GM12878 (cell line): ENCODE measurements around the gene SNX8. TPM values are rescaled to one million over a fixed set of nuclear protein-coding genes. Genes with fewer than 3 reads are reported as not detected.

Source experiments
- ATAC-seq: fragments of 200-7000 bp; cut with Tn5 transposase; 3 replicates; pipeline ENCODE4 v1.9.1; 2020; ENCODE audit warnings: mild to moderate bottlenecking, moderate library complexity
- BruUV-seq: library from RNA; stranded (reverse); fragments of 400-500 nt; replicated peaks from 2 replicates; lab custom pipeline; 2021; lab: Mats Ljungman, UMichigan
- CTCF ChIA-PET: fragments of 300-600 bp; sonication (Branson Sonifier 250); formaldehyde crosslinking; extraction: SDS; loops from one replicate; lab custom pipeline; 2021; ENCODE audit warnings: inconsistent platforms; lab: Yijun Ruan, JAX
- POLR2A ChIA-PET: fragments of 350-600 bp; formaldehyde crosslinking; extraction: SDS; loops from one replicate; lab custom pipeline; 2021; ENCODE audit warnings: inconsistent platforms; lab: Charles Lee
- RAD21 ChIA-PET: fragments of 300-600 bp; sonication (Branson Sonifier 250); formaldehyde crosslinking; loops from one replicate; lab custom pipeline; 2023; ENCODE audit warnings: antibody characterized with exemption; ENCODE audit not compliant: unreplicated experiment; lab: Charles Lee
- SMC1A ChIA-PET: fragments of 300-600 bp; sonication (Branson Sonifier 250); formaldehyde crosslinking; loops from one replicate; lab custom pipeline; 2023; ENCODE audit not compliant: unreplicated experiment, uncharacterized antibody; lab: Charles Lee
- DNase-seq: peaks from one replicate; pipeline ENCODE4 v3.0.0-alpha.2; 2011; ENCODE audit warnings: low read depth, low spot score
- FAIRE-seq: peaks from 3 replicates; lab custom pipeline; 2011; peaks lifted over from hg19 to GRCh38; lab: Jason Lieb, UNC
- H2AFZ ChIP-seq: 2 replicates; pipeline ENCODE4 v1.6.0; 2011; ENCODE audit warnings: low read depth, low read length, control low read depth; ENCODE audit not compliant: control insufficient read depth
- H3K27ac ChIP-seq: 2 replicates; pipeline ENCODE4 v1.5.1; 2011; ENCODE audit warnings: control low read depth; ENCODE audit not compliant: control insufficient read depth, insufficient read depth
- H3K27me3 ChIP-seq, 2 experiments: replicated peaks in 1 of 2; 2 replicates each; pipeline versions ENCODE4 v1.6.0 to v1.6.1; 2011; ENCODE audit warnings: low read length in 1 of 2; ENCODE audit not compliant: control insufficient read depth in 2 of 2, insufficient read depth in 2 of 2
- H3K36me3 ChIP-seq, 2 experiments: 2 replicates each; pipeline ENCODE4 v1.5.1; 2011; ENCODE audit warnings: low read length in 1 of 2; ENCODE audit not compliant: control insufficient read depth in 2 of 2, insufficient read depth in 2 of 2
- H3K4me1 ChIP-seq: 2 replicates; pipeline ENCODE4 v1.6.1; 2011; ENCODE audit warnings: mild to moderate bottlenecking, low read length, moderate library complexity, mixed read lengths; ENCODE audit not compliant: control insufficient read depth, insufficient read depth
- H3K4me2 ChIP-seq: 2 replicates; pipeline ENCODE4 v1.6.0; 2011; ENCODE audit warnings: control low read depth; ENCODE audit not compliant: control insufficient read depth, insufficient read depth
- H3K4me3 ChIP-seq: fragments of 200-600 bp; sonication (generic); 2 replicates; pipeline ENCODE4 v1.5.1; 2016
- H3K79me2 ChIP-seq: 2 replicates; pipeline ENCODE4 v1.6.0; 2011; ENCODE audit warnings: low read length; ENCODE audit not compliant: control insufficient read depth, insufficient read depth
- H3K9ac ChIP-seq: 2 replicates; pipeline ENCODE4 v1.8.0; 2011; ENCODE audit warnings: low read length, control low read depth, mixed read lengths; ENCODE audit not compliant: control insufficient read depth, insufficient read depth
- H3K9me3 ChIP-seq: replicated peaks from 3 replicates; pipeline ENCODE4 v1.5.1; 2011; ENCODE audit warnings: mild to moderate bottlenecking, low read length; ENCODE audit not compliant: control insufficient read depth, insufficient read depth
- H4K20me1 ChIP-seq: 2 replicates; pipeline ENCODE4 v1.6.0; 2011; ENCODE audit not compliant: control insufficient read depth, insufficient read depth
- BHLHE40 ChIP-seq, 2 experiments: fragments of 450-650 bp in 1 of 2; IDR thresholded peaks; 2 replicates each; pipeline ENCODE4 v1.6.1; 2011 to 2017; ENCODE audit warnings: low read depth in 2 of 2, borderline replicate concordance in 1 of 2, improper control_type of control experiment in 1 of 2, low read length in 1 of 2, mild to moderate bottlenecking in 1 of 2
- CBFB ChIP-seq: IDR thresholded peaks from 2 replicates; pipeline ENCODE4 v1.6.1; 2016; ENCODE audit warnings: antibody characterized with exemption, low read depth
- HDAC2 ChIP-seq: fragments of 200-600 bp; sonication (generic); IDR thresholded peaks from 2 replicates; pipeline ENCODE4 v1.6.1; 2017
- PKNOX1 ChIP-seq: fragments of 450-650 bp; IDR thresholded peaks from 2 replicates; pipeline ENCODE4 v1.6.1; 2016; ENCODE audit warnings: mild to moderate bottlenecking
- RAD21 ChIP-seq: IDR thresholded peaks from 2 replicates; pipeline ENCODE4 v1.6.1; 2011; ENCODE audit warnings: mild to moderate bottlenecking, low read depth, low read length, moderate library complexity; ENCODE audit not compliant: insufficient read depth
- RUNX3 ChIP-seq: IDR thresholded peaks from 2 replicates; pipeline ENCODE4 v1.6.1; 2012; ENCODE audit warnings: low read length, inconsistent platforms
- YY1 ChIP-seq: IDR thresholded peaks from 2 replicates; pipeline ENCODE4 v1.6.1; 2011; ENCODE audit warnings: low read depth, mild to moderate bottlenecking, low read length
- WGBS: methylation state at CpG from one replicate; pipeline ENCODE4 v1.1.6; 2016; ENCODE audit warnings: low lambda C conversion rate; ENCODE audit not compliant: insufficient replicate concordance, insufficient coverage; ENCODE audit errors: missing lambda C conversion rate; 5-methylcytosine and 5-hydroxymethylcytosine counted together
- in situ Hi-C: fragments of 300-500 bp; cut with MboI; formaldehyde crosslinking; loops from 9 replicates; pipeline ENCODE4 v1.14.3; 2018; ENCODE audit warnings: mixed read lengths
- intact Hi-C: fragments of 100-400 bp; cut with micrococcal nuclease; formaldehyde crosslinking; loops from one replicate; pipeline ENCODE4 v1.14.2; 2022; ENCODE audit not compliant: unreplicated experiment
- polyA plus RNA-seq, 11 experiments: library from polyadenylated mRNA; depleted of rRNA in 4 of 11; unstranded in 6 of 11; stranded (reverse) in 5 of 11; fragments of >200 nt; fragmentation: Nextera tagmentation in 4 of 11; fragmentation: Illumina TruSeq in 1 of 11; extraction: Ambion mirVana in 4 of 11; extraction: Trizol in 1 of 11; gene quantifications; 1 replicate in 1 of 11; 2 replicates in 10 of 11; pipeline versions ENCODE4 v1.2.1 to v1.2.3, GENCODE V29; 2011 to 2016; ENCODE audit warnings: inconsistent platforms in 2 of 11, missing spikeins in 2 of 11, low read depth in 1 of 11
- total RNA-seq, 4 experiments: library from RNA; depleted of rRNA in 3 of 4; stranded (reverse); fragments of >200 nt in 3 of 4; fragmentation: Illumina TruSeq in 1 of 4; extraction: Trizol in 1 of 4; gene quantifications; 2 replicates each; pipeline versions ENCODE4 v1.2.1 to v1.2.3, GENCODE V29; 2013 to 2021
- TF ChIP-seq, protein P1 (sequence below): fragments of 450-650 bp; IDR thresholded peaks from 2 replicates; pipeline ENCODE4 v1.6.1; 2017; ENCODE audit warnings: mild to moderate bottlenecking, moderate library complexity

Gene SNX8
- total and polyA plus RNA-seq, 10 of the 15 experiments (the other 5 are each of a cell fraction or from before 2014, with no cell fraction given), result 6.4 to 210 (median 97.6) TPM

- CTCF ChIA-PET, result no interaction called here
- Histone ChIP-seq H3K4me2 (peak overlapping the region; percentile 72), H4K20me1 (no peaks in the 10 kb centered on the region), H3K27me3 (no peaks in the 10 kb centered on the region), H3K4me1 (peaks cover 43% of the 10 kb centered on the region), H2AFZ (no peak overlapping the region), H3K4me3 (peak overlapping the region; percentile 83; the same call in 1 of the 2 replicates), H3K79me2 (peaks cover 32% of the 10 kb centered on the region), H3K9me3 (no peaks in the 10 kb centered on the region; the same call in 2 of the 3 replicates), H3K36me3 (peaks cover 6 to 12% of the 10 kb centered on the region in 2 experiments), H3K27ac (no peak overlapping the region), H3K9ac (no peak overlapping the region; the same call in 1 of the 2 replicates)
- TF ChIP-seq CBFB (no peak), YY1 (no peak), BHLHE40 (IDR thresholded peaks at IDR 0.05; ENCODE audit: borderline replicate concordance in 1 of 2, low read depth in 2 of 2, low read length in 1 of 2) (peak in 1 of 2 experiments; percentile 12; a peak in 1 of 4 replicates), PKNOX1 (no peak), RAD21 (no peak), RUNX3 (no peak), HDAC2 (no peak)
- TF ChIP-seq, protein P1, sequence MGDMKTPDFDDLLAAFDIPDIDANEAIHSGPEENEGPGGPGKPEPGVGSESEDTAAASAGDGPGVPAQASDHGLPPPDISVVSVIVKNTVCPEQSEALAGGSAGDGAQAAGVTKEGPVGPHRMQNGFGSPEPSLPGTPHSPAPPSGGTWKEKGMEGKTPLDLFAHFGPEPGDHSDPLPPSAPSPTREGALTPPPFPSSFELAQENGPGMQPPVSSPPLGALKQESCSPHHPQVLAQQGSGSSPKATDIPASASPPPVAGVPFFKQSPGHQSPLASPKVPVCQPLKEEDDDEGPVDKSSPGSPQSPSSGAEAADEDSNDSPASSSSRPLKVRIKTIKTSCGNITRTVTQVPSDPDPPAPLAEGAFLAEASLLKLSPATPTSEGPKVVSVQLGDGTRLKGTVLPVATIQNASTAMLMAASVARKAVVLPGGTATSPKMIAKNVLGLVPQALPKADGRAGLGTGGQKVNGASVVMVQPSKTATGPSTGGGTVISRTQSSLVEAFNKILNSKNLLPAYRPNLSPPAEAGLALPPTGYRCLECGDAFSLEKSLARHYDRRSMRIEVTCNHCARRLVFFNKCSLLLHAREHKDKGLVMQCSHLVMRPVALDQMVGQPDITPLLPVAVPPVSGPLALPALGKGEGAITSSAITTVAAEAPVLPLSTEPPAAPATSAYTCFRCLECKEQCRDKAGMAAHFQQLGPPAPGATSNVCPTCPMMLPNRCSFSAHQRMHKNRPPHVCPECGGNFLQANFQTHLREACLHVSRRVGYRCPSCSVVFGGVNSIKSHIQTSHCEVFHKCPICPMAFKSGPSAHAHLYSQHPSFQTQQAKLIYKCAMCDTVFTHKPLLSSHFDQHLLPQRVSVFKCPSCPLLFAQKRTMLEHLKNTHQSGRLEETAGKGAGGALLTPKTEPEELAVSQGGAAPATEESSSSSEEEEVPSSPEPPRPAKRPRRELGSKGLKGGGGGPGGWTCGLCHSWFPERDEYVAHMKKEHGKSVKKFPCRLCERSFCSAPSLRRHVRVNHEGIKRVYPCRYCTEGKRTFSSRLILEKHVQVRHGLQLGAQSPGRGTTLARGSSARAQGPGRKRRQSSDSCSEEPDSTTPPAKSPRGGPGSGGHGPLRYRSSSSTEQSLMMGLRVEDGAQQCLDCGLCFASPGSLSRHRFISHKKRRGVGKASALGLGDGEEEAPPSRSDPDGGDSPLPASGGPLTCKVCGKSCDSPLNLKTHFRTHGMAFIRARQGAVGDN, result no peak
- POLR2A ChIA-PET, result interaction anchor here (0.9 kb wide), 1 partner anchor 11 kb away, joined by 3 read pairs; the partner anchor contains the start of gene MAD1L1
- no TSS peak for BruUV-seq
- RAD21 ChIA-PET, result interaction anchor here (0.6 kb wide), 1 partner anchor 104 kb away, joined by 3 read pairs; no protein-coding TSS in a partner anchor
- intact Hi-C loops, result loop anchor here (5.0 kb wide), 1 partner anchor 69 kb away; the partner anchor contains the start of gene SNX8
- 89% methylated on average over 12 of the region's 12 CpGs for WGBS
- ATAC-seq (no peak), DNase-seq (no peak), FAIRE-seq (no peak)
- in situ Hi-C loops, result no loop called here
- SMC1A ChIA-PET, result interaction anchor here (1.0 kb wide), 2 partner anchors 18 to 121 kb away, joined by 3 read pairs; no protein-coding TSS in a partner anchor
These were observed 70.8 kb downstream of the SNX8 start for GRCh38 chr7:2243458-2243857.
